HEK293 (cell line): Measurements from ENCODE around the gene GHDC.

Experiments
- CTCF ChIP-seq: fragments of 450-650 bp; formaldehyde crosslinking; IDR thresholded peaks from 2 replicates; pipeline ENCODE4 v1.5.1; 2016; ENCODE audit warnings: missing biosample characterization, missing genetic modification characterization
- KLF9 ChIP-seq: fragments of 450-650 bp; formaldehyde crosslinking; IDR thresholded peaks from 2 replicates; pipeline ENCODE4 v1.5.1; 2016; ENCODE audit warnings: missing biosample characterization, missing genetic modification characterization, low read depth
- ZBTB17 ChIP-seq: fragments of 450-650 bp; formaldehyde crosslinking; IDR thresholded peaks from 2 replicates; pipeline ENCODE4 v1.5.1; 2016; ENCODE audit warnings: missing biosample characterization, missing genetic modification characterization
- ZNF133 ChIP-seq: fragments of 450-650 bp; formaldehyde crosslinking; IDR thresholded peaks from 2 replicates; pipeline ENCODE4 v1.5.1; 2016; ENCODE audit warnings: missing biosample characterization, missing genetic modification characterization
- ZNF24 ChIP-seq: fragments of 450-650 bp; formaldehyde crosslinking; IDR thresholded peaks from 2 replicates; pipeline ENCODE4 v1.5.1; 2016; ENCODE audit warnings: missing biosample characterization, missing genetic modification characterization
- ZNF514 ChIP-seq: fragments of 450-650 bp; formaldehyde crosslinking; IDR thresholded peaks from 2 replicates; pipeline ENCODE4 v1.5.1; 2016; ENCODE audit warnings: missing biosample characterization, missing genetic modification characterization
- ZNF600 ChIP-seq: fragments of 450-650 bp; formaldehyde crosslinking; IDR thresholded peaks from 2 replicates; pipeline ENCODE4 v1.5.1; 2016; ENCODE audit warnings: missing biosample characterization, missing genetic modification characterization
- TF ChIP-seq, protein P1 (sequence below): fragments of 450-650 bp; formaldehyde crosslinking; IDR thresholded peaks from 2 replicates; pipeline ENCODE4 v1.5.1; 2017; ENCODE audit warnings: missing biosample characterization, mild to moderate bottlenecking, missing genetic modification characterization, moderate library complexity

- TF ChIP-seq ZNF514 (tag by site-specific recombination) (no peak), ZNF24 (tag by site-specific recombination) (no peak), CTCF (tag by site-specific recombination) (no peak), ZNF133 (tag by site-specific recombination) (no peak), KLF9 (tag by site-specific recombination) (no peak), ZBTB17 (tag by site-specific recombination) (no peak), ZNF600 (tag by site-specific recombination) (no peak)
- TF ChIP-seq, protein P1, sequence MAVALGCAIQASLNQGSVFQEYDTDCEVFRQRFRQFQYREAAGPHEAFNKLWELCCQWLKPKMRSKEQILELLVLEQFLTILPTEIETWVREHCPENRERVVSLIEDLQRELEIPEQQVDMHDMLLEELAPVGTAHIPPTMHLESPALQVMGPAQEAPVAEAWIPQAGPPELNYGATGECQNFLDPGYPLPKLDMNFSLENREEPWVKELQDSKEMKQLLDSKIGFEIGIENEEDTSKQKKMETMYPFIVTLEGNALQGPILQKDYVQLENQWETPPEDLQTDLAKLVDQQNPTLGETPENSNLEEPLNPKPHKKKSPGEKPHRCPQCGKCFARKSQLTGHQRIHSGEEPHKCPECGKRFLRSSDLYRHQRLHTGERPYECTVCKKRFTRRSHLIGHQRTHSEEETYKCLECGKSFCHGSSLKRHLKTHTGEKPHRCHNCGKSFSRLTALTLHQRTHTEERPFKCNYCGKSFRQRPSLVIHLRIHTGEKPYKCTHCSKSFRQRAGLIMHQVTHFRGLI (tag by site-specific recombination): no peak
Observed at GRCh38 chr17:42227849-42228700, 33.8 kb upstream of the GHDC start.
